Fibroblast of lung (primary cell): ENCODE data around the gene DENND6B. TPM values are rescaled to one million over a fixed set of nuclear protein-coding genes. Genes with fewer than 3 reads are reported as not detected.

ENCODE experiments used
- DNase-seq, 2 donors: peaks; one replicate each; pipeline versions ENCODE4 v3.0.0 to v3.0.0-alpha.2; 2010; ENCODE audit warnings: low read depth in 2 of 2
- H2AFZ ChIP-seq: 2 replicates; pipeline ENCODE4 v1.5.1; 2012; ENCODE audit warnings: low read length, control low read depth, inconsistent platforms
- H3K27ac ChIP-seq: 2 replicates; pipeline ENCODE4 v1.5.1; 2011; ENCODE audit warnings: low read length, control low read depth; ENCODE audit not compliant: insufficient read depth
- H3K27me3 ChIP-seq: 2 replicates; pipeline ENCODE4 v1.5.1; 2011; ENCODE audit warnings: mild to moderate bottlenecking, low read length; ENCODE audit not compliant: control insufficient read depth, insufficient read depth
- H3K36me3 ChIP-seq: 2 replicates; pipeline ENCODE4 v1.5.1; 2011; ENCODE audit warnings: low read length; ENCODE audit not compliant: control insufficient read depth, insufficient read depth
- H3K4me1 ChIP-seq: 2 replicates; pipeline ENCODE4 v1.5.1; 2011; ENCODE audit warnings: low read length; ENCODE audit not compliant: control insufficient read depth, insufficient read depth; ENCODE audit errors: extremely low read depth
- H3K4me2 ChIP-seq: 2 replicates; pipeline ENCODE4 v1.5.1; 2011; ENCODE audit warnings: low read length, control low read depth; ENCODE audit not compliant: insufficient read depth; ENCODE audit errors: extremely low read depth
- H3K4me3 ChIP-seq, 4 experiments: fragments of 200-600 bp in 1 of 4; sonication (generic) in 1 of 4; replicated peaks in 1 of 4; 2 replicates each; pipeline ENCODE4 v1.5.1; 2011 to 2016; ENCODE audit warnings: low read length in 4 of 4, low read depth in 3 of 4, mild to moderate bottlenecking in 3 of 4, control low read depth in 2 of 4, inconsistent platforms in 1 of 4, mixed read lengths in 1 of 4; ENCODE audit not compliant: insufficient read depth in 1 of 4; ENCODE audit errors: control extremely low read depth in 1 of 4
- H3K79me2 ChIP-seq: 2 replicates; pipeline ENCODE4 v1.5.1; 2012; ENCODE audit warnings: mild to moderate bottlenecking, low read length, inconsistent platforms; ENCODE audit not compliant: control insufficient read depth, insufficient read depth
- H3K9ac ChIP-seq: 2 replicates; pipeline ENCODE4 v1.5.1; 2011; ENCODE audit warnings: mild to moderate bottlenecking, low read length, control low read depth; ENCODE audit not compliant: insufficient read depth
- H3K9me3 ChIP-seq: 2 replicates; pipeline ENCODE4 v1.5.1; 2012; ENCODE audit warnings: low read depth, low read length; ENCODE audit not compliant: control insufficient read depth, insufficient read depth
- H4K20me1 ChIP-seq: 2 replicates; pipeline ENCODE4 v1.5.1; 2011; ENCODE audit warnings: low read length; ENCODE audit not compliant: control insufficient read depth, insufficient read depth; ENCODE audit errors: extremely low read depth
- CTCF ChIP-seq, 2 donors: IDR thresholded peaks in 1 of 2; conservative IDR thresholded peaks in 1 of 2; 1 replicate in 1 of 2; 2 replicates in 1 of 2; pipeline ENCODE4 v1.5.1; 2011 to 2012; ENCODE audit warnings: low read length in 2 of 2, control low read depth in 1 of 2, inconsistent platforms in 1 of 2, low read depth in 1 of 2, mild to moderate bottlenecking in 1 of 2
- EZH2 ChIP-seq: IDR thresholded peaks from 2 replicates; pipeline ENCODE4 v1.5.1; 2012; ENCODE audit warnings: low read length, control low read depth, mild to moderate bottlenecking; ENCODE audit errors: missing control alignments
- polyA plus RNA-seq, 2 donors: library from polyadenylated mRNA; depleted of rRNA in 1 of 2; stranded (reverse) in 1 of 2; unstranded in 1 of 2; fragments of >200 nt; gene quantifications; 2 replicates each; pipeline ENCODE4 v1.2.1, GENCODE V29; 2011 to 2012; ENCODE audit warnings: missing spikeins in 1 of 2
- total RNA-seq: library from RNA; depleted of rRNA; stranded (reverse); fragments of >200 nt; gene quantifications from 2 replicates; pipeline ENCODE4 v1.2.1, GENCODE V29; 2014

Gene DENND6B
- total and polyA plus RNA-seq, 2 donors (not counting 1 experiment from before 2014, with no cell fraction given): 1.9 to 2.0 TPM

GRCh38 chr22:50318356-50318697 is 8.5 kb downstream of the DENND6B start:
- no peaks in the 10 kb centered on the region for H3K79me2 ChIP-seq
- TF ChIP-seq EZH2 (no peak), CTCF (conservative IDR thresholded peaks at IDR 0.05 in 1 of 2, IDR thresholded peaks at IDR 0.05 in 1 of 2; ENCODE audit: low read depth in 1 of 2, low read length in 2 of 2) (no peak)
- no peak overlapping the region for H3K9ac ChIP-seq
- no peaks in the 10 kb centered on the region for H3K9me3 ChIP-seq
- no peaks in the 10 kb centered on the region for H3K27me3 ChIP-seq
- no peak overlapping the region for H3K4me3 ChIP-seq
- DNase-seq: no peak
- H4K20me1 ChIP-seq: no peaks in the 10 kb centered on the region
- H2AFZ ChIP-seq: no peak overlapping the region
- H3K4me1 ChIP-seq: no peaks in the 10 kb centered on the region
- no peak overlapping the region for H3K4me2 ChIP-seq
- no peaks in the 10 kb centered on the region for H3K36me3 ChIP-seq
- H3K27ac ChIP-seq: no peak overlapping the region

- Histone ChIP-seq H3K9ac (no peak overlapping the region), H3K27ac (no peak overlapping the region), H3K36me3 (no peaks in the 10 kb centered on the region), H3K4me3 (no peak overlapping the region), H3K4me1 (no peaks in the 10 kb centered on the region), H3K9me3 (no peaks in the 10 kb centered on the region), H3K27me3 (no peaks in the 10 kb centered on the region), H3K79me2 (no peaks in the 10 kb centered on the region), H2AFZ (no peak overlapping the region), H4K20me1 (no peaks in the 10 kb centered on the region), H3K4me2 (no peak overlapping the region)
- no peak for TF ChIP-seq EZH2
- TF ChIP-seq CTCF (conservative IDR thresholded peaks at IDR 0.05 in 1 of 2, IDR thresholded peaks at IDR 0.05 in 1 of 2; ENCODE audit: low read depth in 1 of 2, low read length in 2 of 2): no peak
- no peak for DNase-seq
Measured at GRCh38 chr22:50317674-50318073, 9.1 kb downstream of the DENND6B start.

GRCh38 chr22:50317178-50317577 is 9.6 kb downstream of the DENND6B start:
- Histone ChIP-seq H3K4me1 (no peaks in the 10 kb centered on the region), H3K9me3 (no peaks in the 10 kb centered on the region), H3K36me3 (no peaks in the 10 kb centered on the region), H3K27ac (no peak overlapping the region), H3K9ac (no peak overlapping the region), H3K27me3 (no peaks in the 10 kb centered on the region), H2AFZ (no peak overlapping the region), H3K4me3 (no peak overlapping the region), H3K4me2 (no peak overlapping the region), H4K20me1 (no peaks in the 10 kb centered on the region), H3K79me2 (no peaks in the 10 kb centered on the region)
- DNase-seq: no peak
- TF ChIP-seq CTCF (conservative IDR thresholded peaks at IDR 0.05 in 1 of 2, IDR thresholded peaks at IDR 0.05 in 1 of 2; ENCODE audit: low read depth in 1 of 2, low read length in 2 of 2) (no peak), EZH2 (no peak)
